Smooth muscle cell (in vitro differentiated cells): ENCODE data around the gene YIPF7. TPM values are rescaled to one million over a fixed set of nuclear protein-coding genes. Genes with fewer than 3 reads are reported as not detected.

ENCODE experiments used
- DNase-seq: peaks from one replicate; lab custom pipeline; 2025; ENCODE audit not compliant: unreplicated experiment; lab: John Stamatoyannopoulos, UW
- H2AFZ ChIP-seq: fragments of 200-600 bp; sonication (generic); 2 replicates; pipeline ENCODE4 v1.6.0; 2016; ENCODE audit warnings: antibody characterized with exemption, low read depth, mild to moderate bottlenecking
- H3F3A ChIP-seq: fragments of 200-600 bp; sonication (generic); 2 replicates; pipeline ENCODE4 v1.6.0; 2017; ENCODE audit warnings: antibody characterized with exemption, low read depth
- H3K27ac ChIP-seq: fragments of 200-600 bp; sonication (generic); 2 replicates; pipeline ENCODE4 v1.5.1; 2016; ENCODE audit warnings: low read depth, mild to moderate bottlenecking
- H3K27me3 ChIP-seq: fragments of 200-600 bp; sonication (generic); 2 replicates; pipeline ENCODE4 v1.6.1; 2016; ENCODE audit warnings: low read depth, mild to moderate bottlenecking
- H3K36me3 ChIP-seq: fragments of 200-600 bp; sonication (generic); 2 replicates; pipeline ENCODE4 v1.5.1; 2016; ENCODE audit warnings: low read depth
- H3K4me1 ChIP-seq: fragments of 200-600 bp; sonication (generic); 2 replicates; pipeline ENCODE4 v1.5.1; 2016; ENCODE audit warnings: low read depth
- H3K4me2 ChIP-seq: fragments of 200-600 bp; sonication (generic); 2 replicates; pipeline ENCODE4 v1.6.0; 2016; ENCODE audit warnings: mild to moderate bottlenecking
- H3K4me3 ChIP-seq: fragments of 200-600 bp; sonication (generic); 2 replicates; pipeline ENCODE4 v1.5.1; 2016; ENCODE audit warnings: mild to moderate bottlenecking
- H3K79me2 ChIP-seq: fragments of 200-600 bp; sonication (generic); 2 replicates; pipeline ENCODE4 v1.6.0; 2016; ENCODE audit warnings: low read depth, mild to moderate bottlenecking
- H3K9ac ChIP-seq: fragments of 200-600 bp; sonication (generic); 2 replicates; pipeline ENCODE4 v1.6.0; 2016; ENCODE audit warnings: low read depth
- H3K9me3 ChIP-seq: fragments of 200-600 bp; sonication (generic); replicated peaks from 2 replicates; pipeline ENCODE4 v1.5.1; 2016; ENCODE audit warnings: low read depth
- H4K20me1 ChIP-seq: fragments of 200-600 bp; sonication (generic); 2 replicates; pipeline ENCODE4 v1.6.0; 2016; ENCODE audit warnings: low read depth
- WGBS: methylation state at CpG from one replicate; pipeline ENCODE4 v1.1.7; 2016; ENCODE audit warnings: low lambda C conversion rate; 5-methylcytosine and 5-hydroxymethylcytosine counted together
- polyA plus RNA-seq: library from polyadenylated mRNA; unstranded; fragments of >200 nt; fragmentation: Nextera tagmentation; extraction: Ambion mirVana; gene quantifications from 2 replicates; pipeline ENCODE4 v1.2.1, GENCODE V29; 2016
- total RNA-seq: library from RNA; depleted of rRNA; stranded (reverse); fragments of >200 nt; gene quantifications from 2 replicates; pipeline ENCODE4 v1.2.3, GENCODE V29; 2014
- TF ChIP-seq, protein P1 (sequence below): fragments of 200-600 bp; sonication (generic); IDR thresholded peaks from 2 replicates; pipeline ENCODE4 v1.5.1; 2017; ENCODE audit warnings: borderline replicate concordance, mild to moderate bottlenecking, antibody characterized with exemption; ENCODE audit not compliant: insufficient read depth, poor library complexity, severe bottlenecking

Gene YIPF7
- total and polyA plus RNA-seq, 2 experiments from 2014 or later, result not detected

DNA sequence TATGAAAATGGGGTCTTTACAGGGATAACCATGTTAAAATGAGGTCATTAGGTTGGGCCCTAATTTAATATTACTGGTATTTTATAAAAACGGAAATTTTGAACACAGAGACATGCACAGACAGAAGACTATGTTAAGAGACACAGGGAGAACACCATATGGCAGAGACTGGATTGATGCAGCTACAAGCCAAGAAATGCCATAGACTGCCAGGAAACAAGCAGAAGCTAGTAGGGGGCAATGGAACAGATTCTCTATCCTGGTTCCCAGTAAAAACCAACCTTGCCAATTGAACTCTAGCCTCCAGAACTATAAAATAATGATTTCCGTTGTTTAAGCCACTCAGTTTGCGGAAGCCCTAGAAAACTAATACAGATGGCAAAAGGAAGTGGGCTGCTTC is 20.2 kb upstream of the YIPF7 start:
- H3K4me2 ChIP-seq, result no peak overlapping the region
- H3K4me1 ChIP-seq, result no peaks in the 10 kb centered on the region
- H3K36me3 ChIP-seq, result no peaks in the 10 kb centered on the region
- H3K4me3 ChIP-seq, result no peak overlapping the region
- no peaks in the 10 kb centered on the region for H3K27me3 ChIP-seq
- no peaks in the 10 kb centered on the region for H3K9me3 ChIP-seq
- TF ChIP-seq, protein P1, sequence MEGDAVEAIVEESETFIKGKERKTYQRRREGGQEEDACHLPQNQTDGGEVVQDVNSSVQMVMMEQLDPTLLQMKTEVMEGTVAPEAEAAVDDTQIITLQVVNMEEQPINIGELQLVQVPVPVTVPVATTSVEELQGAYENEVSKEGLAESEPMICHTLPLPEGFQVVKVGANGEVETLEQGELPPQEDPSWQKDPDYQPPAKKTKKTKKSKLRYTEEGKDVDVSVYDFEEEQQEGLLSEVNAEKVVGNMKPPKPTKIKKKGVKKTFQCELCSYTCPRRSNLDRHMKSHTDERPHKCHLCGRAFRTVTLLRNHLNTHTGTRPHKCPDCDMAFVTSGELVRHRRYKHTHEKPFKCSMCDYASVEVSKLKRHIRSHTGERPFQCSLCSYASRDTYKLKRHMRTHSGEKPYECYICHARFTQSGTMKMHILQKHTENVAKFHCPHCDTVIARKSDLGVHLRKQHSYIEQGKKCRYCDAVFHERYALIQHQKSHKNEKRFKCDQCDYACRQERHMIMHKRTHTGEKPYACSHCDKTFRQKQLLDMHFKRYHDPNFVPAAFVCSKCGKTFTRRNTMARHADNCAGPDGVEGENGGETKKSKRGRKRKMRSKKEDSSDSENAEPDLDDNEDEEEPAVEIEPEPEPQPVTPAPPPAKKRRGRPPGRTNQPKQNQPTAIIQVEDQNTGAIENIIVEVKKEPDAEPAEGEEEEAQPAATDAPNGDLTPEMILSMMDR, result no peak
- no peak for DNase-seq
- no peak overlapping the region for H3K27ac ChIP-seq
- H3F3A ChIP-seq, result no peaks in the 10 kb centered on the region
- 81% methylated on average over 3 of the region's 3 CpGs for WGBS
- H3K9ac ChIP-seq, result no peak overlapping the region
- H3K79me2 ChIP-seq, result no peaks in the 10 kb centered on the region
- no peak overlapping the region for H2AFZ ChIP-seq
- H4K20me1 ChIP-seq, result no peaks in the 10 kb centered on the region

DNA sequence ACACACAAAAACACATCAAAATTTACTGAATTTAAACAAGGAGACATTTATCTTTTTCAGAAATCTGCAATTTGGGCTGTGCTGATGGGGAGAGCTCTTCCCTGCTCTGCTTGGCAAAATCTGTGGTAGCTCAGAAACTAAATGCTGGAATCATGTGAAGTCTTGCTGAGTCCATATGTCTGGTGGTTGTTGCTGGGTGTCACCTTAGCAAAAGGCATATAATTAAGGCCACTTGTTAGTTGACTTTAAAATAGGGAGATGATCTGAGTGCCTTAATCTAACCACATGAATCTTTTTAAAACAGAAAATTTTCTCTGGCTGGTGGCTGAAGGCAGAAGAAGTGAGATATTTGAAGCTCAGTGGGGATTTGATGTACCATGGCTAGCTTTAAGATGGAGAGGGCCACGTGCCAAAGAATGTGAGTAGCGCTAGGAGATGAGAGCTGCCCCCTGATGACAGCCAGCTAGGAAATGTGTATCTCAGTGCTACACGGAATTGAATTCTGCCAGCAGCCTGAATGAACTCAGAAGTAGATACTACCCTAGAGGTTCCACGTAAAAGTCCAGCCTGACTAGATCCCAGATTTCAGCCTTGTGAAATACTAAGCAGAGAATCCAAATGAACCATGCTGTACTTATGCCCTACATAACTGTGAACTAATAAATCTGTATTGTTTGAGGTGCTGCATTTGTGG is 19.2 kb upstream of the YIPF7 start:
- Histone ChIP-seq H3K36me3 (no peaks in the 10 kb centered on the region), H2AFZ (no peak overlapping the region), H3K4me2 (no peak overlapping the region), H3K27me3 (no peaks in the 10 kb centered on the region), H3K9me3 (no peaks in the 10 kb centered on the region), H3K9ac (no peak overlapping the region), H3K79me2 (no peaks in the 10 kb centered on the region), H3K4me3 (no peak overlapping the region), H3K27ac (no peak overlapping the region), H3K4me1 (no peaks in the 10 kb centered on the region), H4K20me1 (no peaks in the 10 kb centered on the region), H3F3A (no peaks in the 10 kb centered on the region)
- DNase-seq, result no peak
- TF ChIP-seq, protein P1, result no peak
- 78% methylated on average over 4 of the region's 4 CpGs for WGBS

DNA sequence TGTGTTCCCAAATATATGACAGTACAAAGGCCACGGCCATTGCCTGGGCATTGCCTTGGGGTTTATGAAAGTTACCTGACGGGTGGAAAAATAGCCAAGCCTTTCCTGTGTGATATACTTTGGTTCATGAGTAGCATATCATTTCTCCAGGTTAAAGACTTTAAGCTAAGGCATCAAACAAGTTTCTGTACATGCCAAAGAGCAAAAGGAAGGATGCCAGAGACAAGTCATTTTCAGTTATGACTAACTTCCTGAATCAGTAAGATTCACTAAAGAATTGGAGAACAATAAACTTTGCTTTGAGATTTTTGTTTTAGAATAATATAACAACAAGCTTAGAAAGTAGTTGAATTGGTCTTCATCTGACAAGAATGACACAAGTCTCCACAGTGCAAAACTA is 17.1 kb upstream of the YIPF7 start:
- TF ChIP-seq, protein P1, result no peak
- Histone ChIP-seq H2AFZ (no peak overlapping the region), H3K9ac (no peak overlapping the region), H4K20me1 (no peaks in the 10 kb centered on the region), H3K27me3 (no peaks in the 10 kb centered on the region), H3F3A (no peaks in the 10 kb centered on the region), H3K27ac (no peak overlapping the region), H3K9me3 (no peaks in the 10 kb centered on the region), H3K4me3 (no peak overlapping the region), H3K4me1 (no peaks in the 10 kb centered on the region), H3K4me2 (no peak overlapping the region), H3K79me2 (no peaks in the 10 kb centered on the region), H3K36me3 (no peaks in the 10 kb centered on the region)
- no peak for DNase-seq
- 33% methylated on average over 2 of the region's 2 CpGs for WGBS
